ENCODE results near the gene TNN.

GRCh38 chr1:175157200-175157599 lies 89.6 kb downstream of the TNN start:
- TF ChIP-seq CTCF (IDR thresholded peaks at IDR 0.05) (no peak), EP300 (IDR thresholded peaks at IDR 0.05) (no peak), POLR2A (IDR thresholded peaks at IDR 0.05) (no peak)

Data from sigmoid colon (tissue), 4 donors.